DMS79 (cell line): Measurements from ENCODE around the gene TMEM187.

Experiments
- DNase-seq: peaks from one replicate; lab custom pipeline; 2025; lab: John Stamatoyannopoulos, UW

Gene TMEM187

GRCh38 chrX:153954558-153955227 lies 17.9 kb upstream of the TMEM187 start:
- DNase-seq, result no peak

- no peak for DNase-seq
These were observed 17.3 kb upstream of the TMEM187 start for GRCh38 chrX:153955228-153955732.

- no peak for DNase-seq
These were observed 16.3 kb upstream of the TMEM187 start for GRCh38 chrX:153956044-153956907.

GRCh38 chrX:153957224-153957623 lies 15.3 kb upstream of the TMEM187 start:
- no peak for DNase-seq

GRCh38 chrX:153958605-153959004 lies 13.9 kb upstream of the TMEM187 start:
- DNase-seq, result no peak

DNA sequence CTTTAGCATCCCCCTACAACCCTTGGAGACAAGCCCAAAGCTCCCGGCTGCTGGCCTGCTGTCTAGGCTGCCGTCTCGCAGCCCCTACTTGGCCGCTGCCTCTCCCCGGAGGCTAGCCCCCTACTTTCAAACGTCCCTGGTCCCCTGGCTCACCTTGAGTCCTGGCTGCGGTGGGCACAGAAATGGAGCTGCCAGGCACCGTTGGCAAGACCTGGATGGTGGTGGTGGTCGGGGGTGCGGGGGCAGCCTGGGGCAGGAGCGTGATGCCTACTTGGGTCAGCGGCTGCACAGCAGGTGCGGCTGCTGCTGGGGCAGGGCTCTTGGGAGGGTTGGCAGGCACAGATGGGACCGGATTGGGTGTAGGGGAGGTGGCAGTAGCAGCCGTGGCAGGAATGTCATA lies 12.9 kb upstream of the TMEM187 start:
- no peak for DNase-seq

GRCh38 chrX:153960077-153960476 lies 12.5 kb upstream of the TMEM187 start:
- DNase-seq, result no peak

DNA sequence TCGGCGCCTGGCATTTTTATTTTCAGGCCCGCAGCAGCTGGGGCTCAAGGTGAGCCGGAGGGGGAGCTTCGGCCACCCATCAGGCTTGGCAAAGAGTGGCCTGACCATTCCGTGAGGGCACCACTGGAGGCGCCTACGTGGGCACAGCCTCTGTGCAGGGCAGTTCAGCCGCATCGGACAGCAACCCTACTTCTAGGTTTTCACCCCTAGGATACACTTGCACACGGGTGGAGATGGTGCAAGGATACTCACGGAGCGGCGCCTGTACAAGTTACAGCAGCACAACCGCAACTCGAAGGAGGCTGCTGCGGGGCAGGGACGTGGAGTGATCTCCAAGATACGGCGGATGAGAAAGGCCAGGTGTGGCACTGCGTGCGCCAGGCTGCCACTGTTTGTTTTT lies 11.8 kb upstream of the TMEM187 start:
- no peak for DNase-seq

DNA sequence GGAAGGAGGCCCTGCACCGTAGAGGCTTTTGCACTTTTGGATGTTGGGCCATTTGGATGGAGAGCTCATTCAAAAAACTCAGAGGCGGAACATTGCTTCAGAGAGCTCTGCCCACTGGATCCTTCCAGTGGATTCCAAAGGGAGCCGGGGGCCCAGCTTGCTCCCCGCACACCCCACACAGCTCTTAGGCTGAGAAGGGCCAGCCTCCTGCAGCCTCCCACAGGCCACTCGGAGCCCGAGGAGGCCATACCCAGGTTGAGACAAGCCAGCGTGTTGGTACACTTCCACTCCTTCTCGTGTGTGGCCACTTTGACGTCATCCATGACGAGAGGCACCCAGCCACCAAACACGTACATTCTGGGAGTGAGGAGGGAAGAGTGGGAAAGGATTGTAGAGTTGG lies 11.3 kb upstream of the TMEM187 start:
- no peak for DNase-seq

DNA sequence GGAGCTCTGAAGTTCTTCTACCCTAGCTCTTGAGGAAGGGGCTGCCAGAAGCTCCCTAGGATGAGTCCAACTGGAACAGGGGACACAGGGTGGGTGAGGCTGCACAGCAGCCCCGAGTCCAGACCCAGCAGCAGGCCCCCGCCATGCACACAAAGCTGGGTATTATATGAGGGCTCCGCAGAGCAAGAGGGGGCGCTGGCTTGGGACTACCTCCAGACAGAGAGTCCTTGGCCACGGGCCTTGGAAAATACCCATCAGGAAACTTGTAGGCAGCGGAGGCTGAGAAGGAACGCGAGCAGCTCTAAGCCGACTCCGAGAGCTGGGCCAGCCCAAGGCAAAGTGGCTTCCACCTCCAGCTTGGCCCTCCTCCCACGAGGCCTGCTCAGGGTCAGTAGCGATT lies 9.0 kb upstream of the TMEM187 start:
- DNase-seq, result no peak

- no peak for DNase-seq
These were observed 8.4 kb upstream of the TMEM187 start for GRCh38 chrX:153964105-153964504.

- no peak for DNase-seq
These were observed 7.1 kb upstream of the TMEM187 start for GRCh38 chrX:153965406-153965805.

DNA sequence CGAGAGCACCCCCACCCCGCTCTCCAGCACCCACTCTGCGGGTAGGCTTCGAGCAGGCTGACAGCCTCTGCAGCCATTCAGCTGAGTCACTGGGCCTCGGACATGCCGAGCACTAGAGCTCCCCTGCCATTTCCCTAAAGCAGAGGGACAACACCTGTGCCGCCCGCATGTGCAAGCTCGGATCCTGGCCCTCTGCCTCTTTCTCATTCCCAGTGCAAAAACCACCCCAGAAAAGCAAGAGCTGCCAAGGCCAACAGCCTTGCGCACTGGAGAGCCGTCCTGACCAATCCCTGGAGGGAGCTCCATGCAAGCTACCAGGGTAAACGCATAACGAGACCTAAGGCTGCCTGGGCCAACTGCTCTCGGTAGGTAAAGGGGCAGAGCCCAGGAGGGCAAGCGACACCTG lies 6.3 kb upstream of the TMEM187 start:
- no peak for DNase-seq

GRCh38 chrX:153966841-153967535 lies 5.6 kb upstream of the TMEM187 start:
- DNase-seq, result no peak

DNA sequence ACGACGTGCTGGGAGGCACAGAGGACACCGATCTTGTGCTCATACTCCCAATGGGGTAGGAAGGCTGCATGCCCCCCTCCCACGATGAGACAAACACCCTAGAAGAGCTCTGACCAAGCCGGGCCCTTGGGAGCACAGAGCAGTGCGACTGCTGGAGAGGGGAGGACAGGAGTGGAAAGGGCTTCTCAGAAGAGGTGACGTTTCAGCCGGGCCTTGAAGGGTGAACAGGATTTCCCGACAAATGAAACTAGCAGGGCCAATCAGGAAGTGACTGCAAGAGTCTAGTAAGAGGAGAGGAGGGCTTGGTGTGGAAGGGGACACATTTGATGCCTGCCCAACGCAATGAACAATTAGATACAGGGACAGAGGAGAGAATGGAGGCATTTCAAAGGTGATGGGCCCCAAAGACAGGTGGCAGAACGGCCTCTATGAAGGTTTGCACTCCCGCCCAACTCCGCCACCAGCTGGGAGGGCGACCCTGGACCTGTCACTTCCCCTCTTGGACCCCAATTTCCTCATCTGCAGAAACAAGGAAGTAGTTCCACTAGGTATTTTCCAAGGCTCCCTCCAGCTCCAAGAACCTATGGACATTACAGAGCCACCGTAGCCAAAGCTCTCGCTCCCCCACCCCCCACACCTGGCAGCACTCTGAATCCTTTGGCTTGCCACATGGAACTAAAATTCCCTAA lies 4.9 kb upstream of the TMEM187 start:
- DNase-seq, result no peak

GRCh38 chrX:153968255-153968654 lies 4.3 kb upstream of the TMEM187 start:
- DNase-seq, result no peak

GRCh38 chrX:153968754-153969124 lies 3.8 kb upstream of the TMEM187 start:
- no peak for DNase-seq

GRCh38 chrX:153969125-153969903 lies 3.2 kb upstream of the TMEM187 start:
- no peak for DNase-seq

DNA sequence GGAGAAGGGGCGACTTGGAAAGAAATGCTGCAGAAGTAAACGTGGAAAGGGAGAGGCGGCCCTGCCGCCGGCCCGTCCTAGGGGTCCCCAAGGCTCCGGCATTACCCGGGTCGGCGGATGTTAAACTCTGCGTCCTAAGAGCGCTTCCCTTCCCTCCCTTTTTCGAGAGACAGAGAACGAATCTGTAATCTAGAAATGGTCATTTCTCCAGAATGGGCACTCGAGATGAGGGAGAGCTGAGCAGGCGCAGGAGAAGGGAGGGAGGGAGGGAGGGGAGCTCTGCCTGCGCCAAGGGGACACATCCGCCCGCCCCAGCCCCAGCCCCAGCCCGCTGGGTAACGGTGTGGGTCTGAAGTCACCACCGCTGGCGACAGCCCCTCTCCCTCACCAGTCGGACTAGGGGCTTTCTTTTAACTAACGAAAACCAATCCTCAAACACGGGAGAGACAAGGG lies 2.6 kb upstream of the TMEM187 start:
- no peak for DNase-seq

- DNase-seq, result no peak
These were observed 2.0 kb upstream of the TMEM187 start for GRCh38 chrX:153970357-153971123.

GRCh38 chrX:153971124-153971449 lies 1.5 kb upstream of the TMEM187 start:
- peak; percentile 22 for DNase-seq
